ENCODE results near the gene GRB2. TPM values are rescaled to one million over a fixed set of nuclear protein-coding genes. Genes with fewer than 3 reads are reported as not detected.

The GRB2 gene
- total RNA-seq, 1 experiment from 2014 or later, result 148 TPM

- no peaks in the 10 kb centered on the region for H3K9me3 ChIP-seq (ENCODE audit: control insufficient read depth, insufficient read depth, low read depth, low read length)
- POLR2A ChIA-PET, result interaction anchor here (0.6 to 0.9 kb wide), 2 partner anchors 10 to 69 kb away, joined by 7 to 12 read pairs; no protein-coding TSS in a partner anchor
- no peaks in the 10 kb centered on the region for H3K27me3 ChIP-seq (ENCODE audit: control insufficient read depth, insufficient read depth, low read length)
- peaks cover 6% of the 10 kb centered on the region; the same call in 1 of the 2 replicates for H3K4me1 ChIP-seq (ENCODE audit: control insufficient read depth, insufficient read depth, low read length)
- intact Hi-C loops (cut with micrococcal nuclease; ENCODE audit: unreplicated experiment), result no loop called here
- no peak for TF ChIP-seq POLR2AphosphoS5 (IDR thresholded peaks at IDR 0.05; ENCODE audit: low read depth, low read length)
- no peak for TF ChIP-seq REST (IDR thresholded peaks at IDR 0.05; ENCODE audit: insufficient read depth in 1 of 2, low read depth in 2 of 2, low read length in 1 of 2)
- TF ChIP-seq CTCF (IDR thresholded peaks at IDR 0.05), result no peak
- TF ChIP-seq SIN3A (IDR thresholded peaks at IDR 0.05; ENCODE audit: borderline replicate concordance, insufficient read depth, low read depth, low read length), result no peak
- TF ChIP-seq TCF7L2 (IDR thresholded peaks at IDR 0.05; ENCODE audit: low read depth, low read length), result no peak
- in situ Hi-C loops (cut with HindIII; ENCODE audit: low pct_unique_long_range_greater_than_20kb, low sequenced_read_pairs), result no loop called here
- DNase-seq (ENCODE audit: low read depth, low spot score) (no peak), ATAC-seq (no peak)
- CTCF ChIA-PET, result interaction anchor here (0.6 kb wide), 1 partner anchor 50 kb away, joined by 3 read pairs; no protein-coding TSS in a partner anchor
- H3K4me3 ChIP-seq (ENCODE audit: low read depth in 2 of 2, low read length in 2 of 2), result no peak overlapping the region
- H3K27ac ChIP-seq (ENCODE audit: low read length), result no peak overlapping the region
- BruUV-seq (replicated peaks), result no TSS peak
- H3K36me3 ChIP-seq (ENCODE audit: control insufficient read depth, insufficient read depth, low read length), result no peaks in the 10 kb centered on the region
Observed at GRCh38 chr17:75339971-75340370, 65.5 kb downstream of the GRB2 start.

GRCh38 chr17:75338335-75338734, 67.1 kb downstream of the GRB2 start:
- in situ Hi-C loops (cut with HindIII; ENCODE audit: low pct_unique_long_range_greater_than_20kb, low sequenced_read_pairs), result no loop called here
- Histone ChIP-seq H3K9me3 (ENCODE audit: control insufficient read depth, insufficient read depth, low read depth, low read length) (no peaks in the 10 kb centered on the region), H3K36me3 (ENCODE audit: control insufficient read depth, insufficient read depth, low read length) (no peaks in the 10 kb centered on the region), H3K27ac (ENCODE audit: low read length) (no peak overlapping the region), H3K27me3 (ENCODE audit: control insufficient read depth, insufficient read depth, low read length) (no peaks in the 10 kb centered on the region), H3K4me3 (ENCODE audit: low read depth in 2 of 2, low read length in 2 of 2) (no peak overlapping the region), H3K4me1 (ENCODE audit: control insufficient read depth, insufficient read depth, low read length) (peaks cover 6% of the 10 kb centered on the region; the same call in 1 of the 2 replicates)
- ATAC-seq (no peak), DNase-seq (ENCODE audit: low read depth, low spot score) (no peak)
- ChIA-PET POLR2A (no interaction called here), CTCF (no interaction called here)
- TF ChIP-seq POLR2AphosphoS5 (IDR thresholded peaks at IDR 0.05; ENCODE audit: low read depth, low read length) (no peak), CTCF (IDR thresholded peaks at IDR 0.05) (no peak), TCF7L2 (IDR thresholded peaks at IDR 0.05; ENCODE audit: low read depth, low read length) (no peak), REST (IDR thresholded peaks at IDR 0.05; ENCODE audit: insufficient read depth in 1 of 2, low read depth in 2 of 2, low read length in 1 of 2) (no peak), SIN3A (IDR thresholded peaks at IDR 0.05; ENCODE audit: borderline replicate concordance, insufficient read depth, low read depth, low read length) (no peak)
- BruUV-seq (replicated peaks), result no TSS peak
- intact Hi-C loops (cut with micrococcal nuclease; ENCODE audit: unreplicated experiment), result no loop called here

Measured in Panc1 (cell line).